Keratinocyte (primary cell): ENCODE results near the gene PEX3. TPM values are rescaled to one million over a fixed set of nuclear protein-coding genes. Genes with fewer than 3 reads are reported as not detected.

Experiments used
- DNase-seq: peaks from one replicate; pipeline ENCODE4 v3.0.0-alpha.2; 2011; ENCODE audit warnings: low read depth, missing footprints, low spot score
- FAIRE-seq: peaks from 2 replicates; lab custom pipeline; 2011; peaks lifted over from hg19 to GRCh38; lab: Jason Lieb, UNC
- H2AFZ ChIP-seq: 2 replicates; pipeline ENCODE4 v1.6.0; 2012; ENCODE audit warnings: low read length, control low read depth, inconsistent platforms; ENCODE audit not compliant: control insufficient read depth
- H3K27ac ChIP-seq: 2 replicates; pipeline ENCODE4 v1.5.1; 2011; ENCODE audit warnings: low read length; ENCODE audit not compliant: control insufficient read depth, insufficient read depth
- H3K27me3 ChIP-seq: 3 replicates; pipeline ENCODE4 v1.6.0; 2011; ENCODE audit warnings: low read length; ENCODE audit not compliant: control insufficient read depth, insufficient read depth; ENCODE audit errors: extremely low read depth
- H3K36me3 ChIP-seq, 2 experiments: 2 replicates in 1 of 2; 3 replicates in 1 of 2; pipeline ENCODE4 v1.5.1; 2011; ENCODE audit warnings: low read length in 2 of 2, mild to moderate bottlenecking in 1 of 2; ENCODE audit not compliant: control insufficient read depth in 2 of 2, insufficient read depth in 2 of 2; ENCODE audit errors: extremely low read depth in 1 of 2
- H3K4me1 ChIP-seq: 3 replicates; pipeline ENCODE4 v1.5.1; 2011; ENCODE audit warnings: low read length; ENCODE audit not compliant: control insufficient read depth, insufficient read depth; ENCODE audit errors: extremely low read depth
- H3K4me2 ChIP-seq: 3 replicates; pipeline ENCODE4 v1.6.0; 2011; ENCODE audit warnings: low read depth, low read length; ENCODE audit not compliant: control insufficient read depth, insufficient read depth; ENCODE audit errors: extremely low read depth
- H3K4me3 ChIP-seq, 3 experiments: fragments of 200-600 bp in 1 of 3; sonication (generic) in 1 of 3; 2 replicates in 2 of 3; 3 replicates in 1 of 3; pipeline ENCODE4 v1.5.1; 2011 to 2016; ENCODE audit warnings: low read length in 3 of 3, mild to moderate bottlenecking in 3 of 3, control low read depth in 2 of 3, inconsistent platforms in 1 of 3, low read depth in 1 of 3, mixed read lengths in 1 of 3, mixed run types in 1 of 3, moderate library complexity in 1 of 3; ENCODE audit not compliant: control insufficient read depth in 2 of 3, insufficient read depth in 2 of 3; ENCODE audit errors: extremely low read depth in 1 of 3
- H3K79me2 ChIP-seq: 2 replicates; pipeline ENCODE4 v1.6.0; 2012; ENCODE audit warnings: low read length; ENCODE audit not compliant: control insufficient read depth, insufficient read depth
- H3K9ac ChIP-seq: 3 replicates; pipeline ENCODE4 v1.6.0; 2011; ENCODE audit warnings: low read length; ENCODE audit not compliant: control insufficient read depth, insufficient read depth; ENCODE audit errors: extremely low read depth
- H3K9me1 ChIP-seq: 3 replicates; pipeline ENCODE4 v1.6.0; 2011; ENCODE audit warnings: low read length; ENCODE audit not compliant: control insufficient read depth, insufficient read depth; ENCODE audit errors: extremely low read depth
- H3K9me3 ChIP-seq: 2 replicates; pipeline ENCODE4 v1.5.1; 2012; ENCODE audit warnings: low read depth, low read length; ENCODE audit not compliant: control insufficient read depth
- H4K20me1 ChIP-seq: 3 replicates; pipeline ENCODE4 v1.6.0; 2011; ENCODE audit warnings: low read length; ENCODE audit not compliant: control insufficient read depth, insufficient read depth; ENCODE audit errors: extremely low read depth
- EZH2 ChIP-seq: IDR thresholded peaks from one replicate; pipeline ENCODE4 v1.6.1; 2012; ENCODE audit warnings: inconsistent platforms, mild to moderate bottlenecking, low read length, moderate library complexity
- dilution Hi-C: fragments of 300-500 bp; cut with MboI; formaldehyde crosslinking; loops from one replicate; pipeline ENCODE4 v1.7.0; 2020; ENCODE audit warnings: low sequenced_read_pairs; ENCODE audit not compliant: extremely low pct_ligation_motif_present
- polyA plus RNA-seq, 5 experiments: library from polyadenylated mRNA; depleted of rRNA in 3 of 5; stranded (reverse) in 3 of 5; stranded (forward) in 1 of 5; unstranded in 1 of 5; fragments of >200 nt; gene quantifications; 1 replicate in 1 of 5; 2 replicates in 3 of 5; 3 replicates in 1 of 5; pipeline versions ENCODE4 v1.2.1 to v1.2.3, GENCODE V29; 2011 to 2012; ENCODE audit warnings: missing spikeins in 2 of 5, low read depth in 1 of 5, low replicate concordance in 1 of 5
- TF ChIP-seq, protein P1 (sequence below), 3 experiments: IDR thresholded peaks in 1 of 3; conservative IDR thresholded peaks in 1 of 3; optimal IDR thresholded peaks in 1 of 3; 2 replicates in 2 of 3; 3 replicates in 1 of 3; pipeline versions ENCODE3 to v1.5.1; 2011; ENCODE audit warnings: low read length in 3 of 3, mild to moderate bottlenecking in 3 of 3, moderate library complexity in 2 of 3, control low read depth in 1 of 3, inconsistent platforms in 1 of 3; ENCODE audit not compliant: insufficient read depth in 2 of 3; ENCODE audit errors: extremely low read depth in 1 of 3

Gene PEX3
- polyA plus RNA-seq, 1 donor (not counting 4 experiments of a cell fraction or from before 2014, with no cell fraction given): 68.1 TPM

- H3K9me1 ChIP-seq: no peaks in the 10 kb centered on the region
- H3K9ac ChIP-seq: no peak overlapping the region
- H3K79me2 ChIP-seq: no peaks in the 10 kb centered on the region
- no peak for TF ChIP-seq EZH2
- TF ChIP-seq, protein P1, sequence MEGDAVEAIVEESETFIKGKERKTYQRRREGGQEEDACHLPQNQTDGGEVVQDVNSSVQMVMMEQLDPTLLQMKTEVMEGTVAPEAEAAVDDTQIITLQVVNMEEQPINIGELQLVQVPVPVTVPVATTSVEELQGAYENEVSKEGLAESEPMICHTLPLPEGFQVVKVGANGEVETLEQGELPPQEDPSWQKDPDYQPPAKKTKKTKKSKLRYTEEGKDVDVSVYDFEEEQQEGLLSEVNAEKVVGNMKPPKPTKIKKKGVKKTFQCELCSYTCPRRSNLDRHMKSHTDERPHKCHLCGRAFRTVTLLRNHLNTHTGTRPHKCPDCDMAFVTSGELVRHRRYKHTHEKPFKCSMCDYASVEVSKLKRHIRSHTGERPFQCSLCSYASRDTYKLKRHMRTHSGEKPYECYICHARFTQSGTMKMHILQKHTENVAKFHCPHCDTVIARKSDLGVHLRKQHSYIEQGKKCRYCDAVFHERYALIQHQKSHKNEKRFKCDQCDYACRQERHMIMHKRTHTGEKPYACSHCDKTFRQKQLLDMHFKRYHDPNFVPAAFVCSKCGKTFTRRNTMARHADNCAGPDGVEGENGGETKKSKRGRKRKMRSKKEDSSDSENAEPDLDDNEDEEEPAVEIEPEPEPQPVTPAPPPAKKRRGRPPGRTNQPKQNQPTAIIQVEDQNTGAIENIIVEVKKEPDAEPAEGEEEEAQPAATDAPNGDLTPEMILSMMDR (optimal IDR thresholded peaks at IDR 0.05 in 1 of 3, IDR thresholded peaks at IDR 0.05 in 1 of 3, conservative IDR thresholded peaks at IDR 0.05 in 1 of 3; ENCODE audit: extremely low read depth in 1 of 3, insufficient read depth in 2 of 3, low read length in 3 of 3): no peak
- dilution Hi-C loops: no loop called here
- no peaks in the 10 kb centered on the region for H3K36me3 ChIP-seq
- H4K20me1 ChIP-seq: no peaks in the 10 kb centered on the region
- peaks cover 10% of the 10 kb centered on the region for H3K4me1 ChIP-seq
- DNase-seq: no peak
- no peak overlapping the region for H3K4me3 ChIP-seq
- H2AFZ ChIP-seq: no peak overlapping the region
- H3K4me2 ChIP-seq: no peak overlapping the region
- FAIRE-seq: no peak
- no peaks in the 10 kb centered on the region for H3K9me3 ChIP-seq
- peaks cover 6% of the 10 kb centered on the region for H3K27me3 ChIP-seq
- no peak overlapping the region for H3K27ac ChIP-seq
Observed at GRCh38 chr6:143515061-143515760, 64.6 kb downstream of the PEX3 start.

GRCh38 chr6:143515766-143516355 lies 65.3 kb downstream of the PEX3 start:
- Histone ChIP-seq H3K36me3 (no peaks in the 10 kb centered on the region), H3K27ac (no peak overlapping the region), H3K4me1 (peaks cover 7% of the 10 kb centered on the region), H2AFZ (no peak overlapping the region), H3K79me2 (no peaks in the 10 kb centered on the region), H3K4me2 (no peak overlapping the region), H3K9me1 (no peaks in the 10 kb centered on the region), H4K20me1 (no peaks in the 10 kb centered on the region), H3K9me3 (no peaks in the 10 kb centered on the region), H3K9ac (no peak overlapping the region), H3K27me3 (peaks cover 6% of the 10 kb centered on the region), H3K4me3 (no peak overlapping the region)
- TF ChIP-seq EZH2: no peak
- TF ChIP-seq, protein P1 (optimal IDR thresholded peaks at IDR 0.05 in 1 of 3, IDR thresholded peaks at IDR 0.05 in 1 of 3, conservative IDR thresholded peaks at IDR 0.05 in 1 of 3; ENCODE audit: extremely low read depth in 1 of 3, insufficient read depth in 2 of 3, low read length in 3 of 3): no peak
- FAIRE-seq (no peak), DNase-seq (no peak)
- dilution Hi-C loops: no loop called here
